GM23338 (cell line): Measurements from ENCODE around the gene SNU13.

Experiments
- EZH2 ChIP-seq: fragments of 200-600 bp; sonication (generic); IDR thresholded peaks from one replicate; pipeline ENCODE4 v1.8.0; 2017; ENCODE audit warnings: antibody characterized with exemption, mild to moderate bottlenecking, low read depth; ENCODE audit not compliant: unreplicated experiment
- EZH2phosphoT487 ChIP-seq: fragments of 200-600 bp; sonication (generic); IDR thresholded peaks from one replicate; pipeline ENCODE4 v1.8.1; 2018; ENCODE audit warnings: antibody characterized with exemption; ENCODE audit not compliant: unreplicated experiment
- POLR2AphosphoS5 ChIP-seq: IDR thresholded peaks from 2 replicates; pipeline ENCODE4 v1.6.1; 2016; ENCODE audit warnings: antibody characterized with exemption, low read depth
- TF ChIP-seq, protein P1 (sequence below), 2 experiments: fragments of 200-600 bp in 1 of 2; sonication (generic) in 1 of 2; conservative IDR thresholded peaks; 2 replicates each; pipeline versions ENCODE4 v1.5.1 to v1.6.1; 2016 to 2017; ENCODE audit warnings: antibody characterized with exemption in 2 of 2, low read depth in 2 of 2, mild to moderate bottlenecking in 2 of 2, moderate library complexity in 1 of 2

DNA sequence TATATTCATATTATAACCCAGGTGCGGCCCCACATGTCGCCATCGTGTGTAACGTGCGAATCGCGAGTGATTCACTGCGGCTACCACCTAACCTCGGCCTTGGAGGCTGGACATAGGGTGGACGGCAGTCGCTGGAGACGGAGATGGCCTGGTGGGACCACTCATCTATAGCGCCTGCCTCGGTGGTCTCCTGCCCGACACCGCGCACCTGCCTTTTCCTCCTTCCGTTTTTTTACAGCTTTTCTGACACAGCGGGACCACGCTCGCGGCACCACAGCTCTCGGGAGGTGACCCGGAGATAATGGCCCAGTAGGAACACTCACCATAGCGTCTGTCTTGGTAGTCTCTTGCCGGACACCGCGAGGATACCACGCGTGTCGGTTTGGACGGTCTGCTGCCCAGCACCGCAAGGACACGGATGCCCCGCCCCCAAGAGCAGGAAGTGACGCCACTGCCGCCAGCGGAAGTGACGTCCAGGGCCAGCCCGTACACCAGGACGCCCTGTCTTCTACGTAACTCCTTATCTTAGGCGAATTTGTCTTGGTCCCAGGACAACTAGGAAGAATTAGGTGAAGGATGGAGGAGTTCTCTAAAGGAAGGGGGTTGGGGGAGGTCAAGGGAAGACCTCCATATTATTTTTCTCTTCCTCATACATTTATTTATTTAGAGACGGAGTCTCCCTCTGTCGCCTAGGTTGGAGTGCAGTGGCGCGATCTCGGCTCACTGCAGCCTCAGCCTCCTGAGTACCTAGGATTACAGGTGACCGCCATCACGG, 6.4 kb downstream of the SNU13 start:
- TF ChIP-seq EZH2 (no peak), EZH2phosphoT487 (no peak), POLR2AphosphoS5 (peak; percentile 81)
- TF ChIP-seq, protein P1, sequence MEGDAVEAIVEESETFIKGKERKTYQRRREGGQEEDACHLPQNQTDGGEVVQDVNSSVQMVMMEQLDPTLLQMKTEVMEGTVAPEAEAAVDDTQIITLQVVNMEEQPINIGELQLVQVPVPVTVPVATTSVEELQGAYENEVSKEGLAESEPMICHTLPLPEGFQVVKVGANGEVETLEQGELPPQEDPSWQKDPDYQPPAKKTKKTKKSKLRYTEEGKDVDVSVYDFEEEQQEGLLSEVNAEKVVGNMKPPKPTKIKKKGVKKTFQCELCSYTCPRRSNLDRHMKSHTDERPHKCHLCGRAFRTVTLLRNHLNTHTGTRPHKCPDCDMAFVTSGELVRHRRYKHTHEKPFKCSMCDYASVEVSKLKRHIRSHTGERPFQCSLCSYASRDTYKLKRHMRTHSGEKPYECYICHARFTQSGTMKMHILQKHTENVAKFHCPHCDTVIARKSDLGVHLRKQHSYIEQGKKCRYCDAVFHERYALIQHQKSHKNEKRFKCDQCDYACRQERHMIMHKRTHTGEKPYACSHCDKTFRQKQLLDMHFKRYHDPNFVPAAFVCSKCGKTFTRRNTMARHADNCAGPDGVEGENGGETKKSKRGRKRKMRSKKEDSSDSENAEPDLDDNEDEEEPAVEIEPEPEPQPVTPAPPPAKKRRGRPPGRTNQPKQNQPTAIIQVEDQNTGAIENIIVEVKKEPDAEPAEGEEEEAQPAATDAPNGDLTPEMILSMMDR (conservative IDR thresholded peaks at IDR 0.05; ENCODE audit: low read depth in 2 of 2), result no peak
